HG02852 (cell line): Measurements from ENCODE around the gene SMS.

ENCODE experiments used
- ATAC-seq: cut with Tn5 transposase; IDR thresholded peaks from one replicate; pipeline ENCODE4 v1.9.1; 2021; ENCODE audit warnings: mild to moderate bottlenecking, moderate library complexity; ENCODE audit not compliant: unreplicated experiment

Gene SMS

GRCh38 chrX:21940356-21940829 is at the start of gene SMS:
TSS of gene SMS (plus strand) at chrX:21940709. CDS start at chrX:21940825, 116 bp downstream.
- peak; percentile 66 for ATAC-seq

GRCh38 chrX:21905313-21905712 is 35.2 kb upstream of the SMS start:
- ATAC-seq, result no peak

GRCh38 chrX:21905953-21906352 is 34.6 kb upstream of the SMS start:
- no peak for ATAC-seq

GRCh38 chrX:21907260-21907659 is 33.2 kb upstream of the SMS start:
- ATAC-seq, result no peak

- no peak for ATAC-seq
Observed at GRCh38 chrX:21911481-21911880, 29.0 kb upstream of the SMS start.

GRCh38 chrX:21912220-21912619 is 28.3 kb upstream of the SMS start:
- ATAC-seq, result no peak

GRCh38 chrX:21912989-21913388 is 27.5 kb upstream of the SMS start:
- no peak for ATAC-seq

- ATAC-seq, result no peak
Observed at GRCh38 chrX:21926116-21926515, 14.4 kb upstream of the SMS start.

- ATAC-seq, result no peak
Observed at GRCh38 chrX:21926527-21927278, 13.8 kb upstream of the SMS start.

GRCh38 chrX:21929209-21929608 is 11.3 kb upstream of the SMS start:
- ATAC-seq, result no peak

GRCh38 chrX:21930986-21931385 is 9.5 kb upstream of the SMS start:
- ATAC-seq, result no peak

- ATAC-seq, result no peak
Observed at GRCh38 chrX:21932292-21933002, 8.1 kb upstream of the SMS start.

- ATAC-seq, result no peak
Observed at GRCh38 chrX:21933077-21933476, 7.4 kb upstream of the SMS start.

- ATAC-seq, result no peak
Observed at GRCh38 chrX:21934414-21934813, 6.1 kb upstream of the SMS start.

- ATAC-seq, result no peak
Observed at GRCh38 chrX:21939906-21940305, 603 bp upstream of the SMS start.

- no peak for ATAC-seq
Observed at GRCh38 chrX:21943460-21944135, 3.1 kb downstream of the SMS start.

GRCh38 chrX:21944136-21944615 is 3.7 kb downstream of the SMS start:
- ATAC-seq, result no peak

GRCh38 chrX:21946925-21947641 is 6.6 kb downstream of the SMS start:
- ATAC-seq, result no peak

GRCh38 chrX:21947671-21948070 is 7.2 kb downstream of the SMS start:
- no peak for ATAC-seq

GRCh38 chrX:21948897-21949578 is 8.5 kb downstream of the SMS start:
- ATAC-seq, result no peak
